ENCODE measurements around the gene AEBP2.
"Not testable (repeated sequence)": the region's sequence is repeated elsewhere in the genome, so short reads cannot be mapped to it uniquely, and the experiment has no call there.

Gene AEBP2

DNA sequence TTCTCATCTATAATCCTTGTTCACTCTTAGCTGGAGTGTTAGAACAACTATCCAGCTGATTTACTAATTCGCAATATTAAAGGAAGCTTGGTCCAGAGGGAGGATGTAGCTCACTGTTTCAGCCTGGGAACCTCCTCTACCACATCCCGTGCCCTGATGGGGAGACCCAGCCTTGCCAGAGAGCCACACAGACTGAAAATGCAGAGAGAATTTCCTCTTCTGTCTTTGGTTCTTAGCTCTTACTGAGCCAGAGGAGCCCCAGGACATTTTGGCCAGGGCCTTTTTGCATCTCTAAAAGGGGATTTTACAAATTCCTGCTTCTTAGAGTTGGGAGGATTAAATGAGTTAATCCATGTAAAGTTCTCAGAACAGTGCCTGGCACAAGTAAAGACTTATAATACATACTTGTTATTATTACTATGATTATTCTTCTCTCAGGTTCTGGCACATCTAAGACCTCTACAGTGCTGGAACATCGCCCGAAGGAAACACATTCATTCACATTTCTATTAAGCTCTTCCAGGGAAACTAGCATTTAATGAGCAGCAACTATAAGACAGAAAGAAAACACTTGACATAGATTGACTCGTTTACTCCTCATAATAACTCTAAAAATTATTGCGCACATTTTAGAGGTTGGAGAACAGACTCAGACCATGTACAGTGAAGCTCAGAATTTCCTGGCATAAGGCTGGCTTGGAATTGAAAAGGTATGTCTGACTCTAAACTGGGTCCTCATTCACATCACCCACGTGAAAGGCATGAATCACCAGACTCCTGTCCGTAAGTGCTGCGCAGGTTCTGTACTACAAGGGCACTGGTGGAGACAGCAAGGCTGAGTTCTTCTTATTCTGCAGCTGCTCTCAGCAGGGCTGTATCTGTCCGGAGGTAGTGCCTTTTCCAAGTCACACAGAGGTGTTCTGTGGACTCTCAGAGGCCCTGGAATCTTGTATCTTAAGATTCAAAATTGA is 27.8 kb upstream of the AEBP2 start:
- TF ChIP-seq, protein P1, sequence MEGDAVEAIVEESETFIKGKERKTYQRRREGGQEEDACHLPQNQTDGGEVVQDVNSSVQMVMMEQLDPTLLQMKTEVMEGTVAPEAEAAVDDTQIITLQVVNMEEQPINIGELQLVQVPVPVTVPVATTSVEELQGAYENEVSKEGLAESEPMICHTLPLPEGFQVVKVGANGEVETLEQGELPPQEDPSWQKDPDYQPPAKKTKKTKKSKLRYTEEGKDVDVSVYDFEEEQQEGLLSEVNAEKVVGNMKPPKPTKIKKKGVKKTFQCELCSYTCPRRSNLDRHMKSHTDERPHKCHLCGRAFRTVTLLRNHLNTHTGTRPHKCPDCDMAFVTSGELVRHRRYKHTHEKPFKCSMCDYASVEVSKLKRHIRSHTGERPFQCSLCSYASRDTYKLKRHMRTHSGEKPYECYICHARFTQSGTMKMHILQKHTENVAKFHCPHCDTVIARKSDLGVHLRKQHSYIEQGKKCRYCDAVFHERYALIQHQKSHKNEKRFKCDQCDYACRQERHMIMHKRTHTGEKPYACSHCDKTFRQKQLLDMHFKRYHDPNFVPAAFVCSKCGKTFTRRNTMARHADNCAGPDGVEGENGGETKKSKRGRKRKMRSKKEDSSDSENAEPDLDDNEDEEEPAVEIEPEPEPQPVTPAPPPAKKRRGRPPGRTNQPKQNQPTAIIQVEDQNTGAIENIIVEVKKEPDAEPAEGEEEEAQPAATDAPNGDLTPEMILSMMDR (IDR thresholded peaks at IDR 0.05; ENCODE audit: control insufficient read depth, insufficient read depth, low read depth, low read length, missing control alignments) = no peak
- no peak for DNase-seq (ENCODE audit: low read depth)
- no peak overlapping the region for H3K4me3 ChIP-seq (ENCODE audit: control insufficient read depth, low read depth, low read length)

DNA sequence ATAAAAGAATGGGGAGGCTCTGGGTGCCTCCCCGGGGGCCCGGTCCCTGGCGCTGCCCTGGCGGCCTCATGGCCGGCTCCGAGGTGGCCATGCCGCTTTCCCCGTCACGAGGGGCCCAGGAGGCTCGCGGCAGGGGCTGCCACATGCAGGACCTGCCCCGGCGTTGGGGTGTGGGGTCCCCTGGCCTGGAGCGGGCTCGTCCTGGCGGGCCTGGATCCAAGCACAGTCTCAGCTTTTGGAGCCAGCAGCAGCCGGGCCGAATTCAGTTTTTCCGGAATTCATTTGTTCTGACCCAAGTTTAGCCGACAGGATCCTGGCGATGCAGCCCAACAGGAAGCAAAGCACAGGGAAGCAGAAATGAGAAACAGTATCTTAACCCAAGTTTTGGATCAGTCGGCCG is 26.4 kb upstream of the AEBP2 start:
- TF ChIP-seq, protein P1 (IDR thresholded peaks at IDR 0.05; ENCODE audit: control insufficient read depth, insufficient read depth, low read depth, low read length, missing control alignments) = no peak
- no peak for DNase-seq (ENCODE audit: low read depth)
- no peak overlapping the region for H3K4me3 ChIP-seq (ENCODE audit: control insufficient read depth, low read depth, low read length)

DNA sequence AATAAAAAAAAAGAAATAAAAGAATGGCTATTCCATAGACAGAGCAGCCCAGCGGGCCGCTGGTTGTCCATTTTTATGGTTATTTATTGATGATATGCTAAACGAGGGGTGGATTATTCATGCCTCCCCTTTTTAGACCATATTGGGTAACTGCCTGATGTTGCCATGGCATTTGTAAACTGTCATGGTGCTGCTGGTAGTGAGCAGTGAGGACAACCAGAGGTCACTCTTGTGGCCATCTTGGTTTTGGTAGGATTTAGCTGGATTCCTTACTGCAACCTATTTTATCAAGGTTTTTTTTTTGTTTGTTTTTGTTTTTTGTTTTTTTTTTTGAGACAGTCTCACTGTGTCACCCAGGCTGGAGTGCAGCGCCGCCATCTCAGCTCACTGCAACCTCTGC is 25.7 kb upstream of the AEBP2 start:
- not testable (repeated sequence) for DNase-seq (ENCODE audit: low read depth); H3K4me3 ChIP-seq (ENCODE audit: control insufficient read depth, low read depth, low read length)

DNA sequence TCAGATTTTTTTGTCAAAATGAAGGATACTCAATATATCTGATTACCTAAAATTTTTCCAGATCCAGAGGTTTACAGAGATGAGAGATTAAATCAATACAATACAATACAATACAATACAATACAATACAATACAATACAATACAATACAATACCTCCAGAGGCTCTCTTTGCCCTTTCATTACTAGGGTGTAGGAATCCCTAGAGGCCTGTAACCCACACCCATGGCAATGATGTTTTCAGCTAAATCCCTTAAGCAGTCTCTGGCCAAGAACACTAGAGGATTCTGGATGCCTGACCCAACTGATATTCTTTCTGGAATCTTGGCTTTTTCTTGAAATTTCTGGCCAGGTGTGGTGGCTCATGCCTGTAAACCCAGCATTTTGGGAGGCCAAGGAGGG is 23.7 kb upstream of the AEBP2 start:
- no peak overlapping the region for H3K4me3 ChIP-seq (ENCODE audit: control insufficient read depth, low read depth, low read length)
- no peak for DNase-seq (ENCODE audit: low read depth)
- TF ChIP-seq, protein P1 (IDR thresholded peaks at IDR 0.05; ENCODE audit: control insufficient read depth, insufficient read depth, low read depth, low read length, missing control alignments) = no peak

DNA sequence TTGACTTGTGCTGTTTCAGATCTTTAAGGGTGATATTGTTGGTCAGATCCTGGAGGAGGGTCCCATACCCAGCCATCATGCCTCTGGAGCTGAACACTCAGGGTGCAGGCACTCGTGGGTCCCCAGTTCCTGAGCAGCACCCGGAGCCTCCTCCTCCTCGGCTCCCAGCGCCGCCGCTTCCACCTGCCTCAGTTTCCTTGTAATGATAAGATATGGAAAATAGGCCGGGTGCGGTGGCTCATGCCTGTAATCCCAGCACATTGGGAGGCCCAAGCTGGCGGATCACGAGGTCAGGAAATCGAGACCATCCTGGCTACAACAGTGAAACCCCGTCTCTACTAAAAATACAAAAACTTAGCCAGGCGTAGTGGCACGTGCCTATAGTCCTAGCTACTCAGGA is 20.2 kb upstream of the AEBP2 start:
- TF ChIP-seq, protein P1 (IDR thresholded peaks at IDR 0.05; ENCODE audit: control insufficient read depth, insufficient read depth, low read depth, low read length, missing control alignments) = no peak
- no peak for DNase-seq (ENCODE audit: low read depth)
- no peak overlapping the region for H3K4me3 ChIP-seq (ENCODE audit: control insufficient read depth, low read depth, low read length)

DNA sequence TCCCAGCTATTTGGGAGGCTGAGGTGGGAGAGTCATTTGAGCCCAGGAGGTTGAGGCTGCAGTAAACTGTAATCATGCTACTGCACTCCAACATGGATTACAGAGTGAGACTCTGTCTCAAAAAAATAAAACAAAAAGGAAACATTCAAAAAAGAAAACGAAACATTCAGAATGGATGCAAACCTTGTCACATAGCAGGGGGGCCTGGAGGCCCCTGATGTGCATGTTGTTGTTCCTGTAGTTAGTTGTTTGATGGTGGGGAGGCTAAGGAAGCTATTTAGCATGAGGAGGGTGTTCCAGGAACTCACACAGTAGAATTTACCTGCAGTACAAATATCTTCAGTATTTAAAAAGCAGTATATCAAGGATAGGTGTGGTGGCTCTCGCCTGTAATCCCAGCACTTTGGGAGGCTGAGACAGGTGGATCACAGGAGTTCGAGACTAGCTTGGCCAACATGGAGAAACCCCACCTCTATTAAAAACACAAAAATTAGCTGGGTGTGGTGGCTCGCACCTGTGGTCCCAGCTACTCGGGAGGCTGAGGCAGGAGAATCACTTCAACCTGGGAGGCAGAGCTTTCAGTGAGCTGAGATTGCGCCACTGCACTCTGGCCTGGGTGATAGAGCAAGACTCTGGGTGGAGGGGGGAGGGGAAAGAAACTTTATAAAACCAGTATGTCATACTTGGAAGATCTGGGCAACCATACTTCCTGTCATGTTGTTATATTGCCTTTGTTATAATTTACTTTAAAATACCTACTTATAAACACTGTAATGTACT is 17.6 kb upstream of the AEBP2 start:
- no peak for DNase-seq (ENCODE audit: low read depth)
- no peak overlapping the region for H3K4me3 ChIP-seq (ENCODE audit: control insufficient read depth, low read depth, low read length)
- TF ChIP-seq, protein P1 (IDR thresholded peaks at IDR 0.05; ENCODE audit: control insufficient read depth, insufficient read depth, low read depth, low read length, missing control alignments) = no peak

Data from AG09309 (cell line).